IMR-90 (cell line): Measurements from ENCODE around the gene TTLL11. TPM values are rescaled to one million over a fixed set of nuclear protein-coding genes. Genes with fewer than 3 reads are reported as not detected.
A peak's percentile ranks its signal among the peaks of the same experiment; 100 is the strongest.

Experiments used
- ATAC-seq: fragments of 200-7000 bp; cut with Tn5 transposase; 2 replicates; pipeline ENCODE4 v1.9.1; 2020; ENCODE audit warnings: low read depth, mild to moderate bottlenecking, moderate library complexity
- BruUV-seq: library from RNA; stranded (reverse); fragments of 400-500 nt; replicated peaks from 2 replicates; lab custom pipeline; 2021; lab: Mats Ljungman, UMichigan
- CTCF ChIA-PET: fragments of 300-600 bp; formaldehyde crosslinking; extraction: SDS; loops from one replicate; lab custom pipeline; 2021; ENCODE audit warnings: antibody characterized with exemption; lab: Yijun Ruan, JAX
- POLR2A ChIA-PET: fragments of 300-600 bp; sonication (Branson Sonifier 250); formaldehyde crosslinking; loops from one replicate; lab custom pipeline; 2022; ENCODE audit warnings: antibody characterized with exemption; ENCODE audit not compliant: unreplicated experiment; lab: Charles Lee
- DNase-seq: peaks from one replicate; pipeline ENCODE4 v3.0.0; 2013
- H2AFZ ChIP-seq: replicated peaks from 2 replicates; pipeline ENCODE3; 2013; ENCODE audit warnings: low read length, mild to moderate bottlenecking; ENCODE audit not compliant: poor library complexity
- H2AK5ac ChIP-seq: 2 replicates; pipeline ENCODE4 v1.6.1; 2013; ENCODE audit warnings: low read depth, low read length, inconsistent platforms
- H2AK9ac ChIP-seq: replicated peaks from 2 replicates; pipeline ENCODE3; 2013; ENCODE audit warnings: mild to moderate bottlenecking, low read depth, low read length, moderate library complexity; ENCODE audit not compliant: poor library complexity
- H2BK120ac ChIP-seq: 2 replicates; pipeline ENCODE4 v1.6.1; 2013; ENCODE audit warnings: low read depth, low read length, inconsistent platforms
- H2BK15ac ChIP-seq: 3 replicates; pipeline ENCODE4 v1.6.1; 2013; ENCODE audit warnings: low read depth, low read length, inconsistent platforms
- H2BK20ac ChIP-seq: 2 replicates; pipeline ENCODE4 v1.6.1; 2013; ENCODE audit warnings: low read depth, mild to moderate bottlenecking, inconsistent platforms, low read length, moderate library complexity
- H2BK5ac ChIP-seq: 2 replicates; pipeline ENCODE4 v1.6.1; 2013; ENCODE audit warnings: mild to moderate bottlenecking, low read depth, low read length, inconsistent platforms; ENCODE audit not compliant: poor library complexity, severe bottlenecking
- H3K14ac ChIP-seq: replicated peaks from 2 replicates; pipeline ENCODE4 v1.6.1; 2013; ENCODE audit warnings: low read depth, low read length, inconsistent platforms
- H3K18ac ChIP-seq: 2 replicates; pipeline ENCODE4 v1.6.1; 2013; ENCODE audit warnings: low read depth, low read length, control low read depth
- H3K23ac ChIP-seq: 2 replicates; pipeline ENCODE4 v1.6.1; 2013; ENCODE audit warnings: low read depth, low read length, inconsistent platforms
- H3K27ac ChIP-seq: 2 replicates; pipeline ENCODE4 v1.5.1; 2013; ENCODE audit warnings: mild to moderate bottlenecking, control low read depth, low read length; ENCODE audit not compliant: insufficient read depth
- H3K27me3 ChIP-seq: 2 replicates; pipeline ENCODE4 v1.6.1; 2013; ENCODE audit warnings: low read length; ENCODE audit not compliant: control insufficient read depth, insufficient read depth
- H3K36me3 ChIP-seq: 2 replicates; pipeline ENCODE4 v1.6.1; 2013; ENCODE audit warnings: low read length, mixed read lengths; ENCODE audit not compliant: control insufficient read depth, insufficient read depth
- H3K4ac ChIP-seq: 2 replicates; pipeline ENCODE4 v1.6.1; 2013; ENCODE audit warnings: low read depth, low read length, inconsistent platforms
- H3K4me1 ChIP-seq: 2 replicates; pipeline ENCODE4 v1.6.1; 2013; ENCODE audit warnings: low read length, mixed read lengths; ENCODE audit not compliant: control insufficient read depth, insufficient read depth
- H3K4me2 ChIP-seq: 2 replicates; pipeline ENCODE4 v1.6.1; 2013; ENCODE audit warnings: low read depth, mild to moderate bottlenecking, control low read depth, low read length, moderate library complexity
- H3K4me3 ChIP-seq: 2 replicates; pipeline ENCODE4 v1.5.1; 2013; ENCODE audit warnings: low read depth, mild to moderate bottlenecking, control low read depth, low read length, moderate library complexity; ENCODE audit not compliant: insufficient read depth
- H3K56ac ChIP-seq: 2 replicates; pipeline ENCODE4 v1.6.1; 2013; ENCODE audit warnings: low read length, inconsistent platforms; ENCODE audit not compliant: insufficient read depth; ENCODE audit errors: extremely low read depth
- H3K79me1 ChIP-seq, 2 experiments: 2 replicates each; pipeline ENCODE4 v1.6.1; 2013; ENCODE audit warnings: low read length in 2 of 2, inconsistent platforms in 1 of 2, low read depth in 1 of 2
- H3K9ac ChIP-seq: 2 replicates; pipeline ENCODE4 v1.6.1; 2013; ENCODE audit warnings: low read depth, low read length, control low read depth
- H3K9me1 ChIP-seq: 2 replicates; pipeline ENCODE4 v1.6.1; 2013; ENCODE audit warnings: low read length, inconsistent platforms; ENCODE audit not compliant: insufficient read depth
- H3K9me3 ChIP-seq: 2 replicates; pipeline ENCODE4 v1.6.1; 2013; ENCODE audit warnings: low read length; ENCODE audit not compliant: control insufficient read depth, insufficient read depth
- H4K20me1 ChIP-seq: 2 replicates; pipeline ENCODE4 v1.6.1; 2013; ENCODE audit warnings: low read length, inconsistent platforms; ENCODE audit not compliant: insufficient read depth
- H4K5ac ChIP-seq: 2 replicates; pipeline ENCODE4 v1.6.1; 2013; ENCODE audit warnings: mild to moderate bottlenecking, low read depth, low read length, control low read depth
- H4K8ac ChIP-seq, 2 experiments: 2 replicates each; pipeline ENCODE4 v1.6.1; 2013; ENCODE audit warnings: low read depth in 2 of 2, low read length in 2 of 2, control low read depth in 1 of 2, inconsistent platforms in 1 of 2
- H4K91ac ChIP-seq: 2 replicates; pipeline ENCODE4 v1.6.1; 2013; ENCODE audit warnings: low read depth, low read length, inconsistent platforms; ENCODE audit not compliant: insufficient read depth
- CEBPB ChIP-seq: IDR thresholded peaks from 2 replicates; pipeline ENCODE4 v1.6.1; 2012; ENCODE audit warnings: low read depth, low read length, improper control_type of control experiment
- CTCF ChIP-seq: conservative IDR thresholded peaks from 2 replicates; pipeline ENCODE4 v1.5.1; 2012; ENCODE audit warnings: mild to moderate bottlenecking, low read depth, low read length, improper control_type of control experiment
- NFE2L2 ChIP-seq: fragments of 150-350 bp; IDR thresholded peaks from 2 replicates; pipeline ENCODE4 v1.6.1; 2016; ENCODE audit warnings: low read depth, mild to moderate bottlenecking, low read length
- POLR2A ChIP-seq: IDR thresholded peaks from 2 replicates; pipeline ENCODE4 v1.6.1; 2012; ENCODE audit warnings: mild to moderate bottlenecking, low read depth, low read length
- RAD21 ChIP-seq: IDR thresholded peaks from 2 replicates; pipeline ENCODE4 v1.6.1; 2012; ENCODE audit warnings: low read length, improper control_type of control experiment
- RFX5 ChIP-seq: IDR thresholded peaks from 2 replicates; pipeline ENCODE4 v1.8.0; 2012; ENCODE audit warnings: low read depth, mild to moderate bottlenecking, low read length, moderate library complexity
- USF2 ChIP-seq: fragments of 150-350 bp; IDR thresholded peaks from 2 replicates; pipeline ENCODE4 v1.6.1; 2017; ENCODE audit warnings: mild to moderate bottlenecking, antibody characterized with exemption, low read length, low read depth
- WGBS, 2 experiments: methylation state at CpG; one replicate each; pipeline versions ENCODE4 v1.1.5 to v1.1.7; 2013; ENCODE audit warnings: missing lambda C conversion rate in 2 of 2; ENCODE audit not compliant: insufficient read length in 1 of 2; ENCODE audit errors: extremely low coverage in 2 of 2; 5-methylcytosine and 5-hydroxymethylcytosine counted together
- dilution Hi-C: fragments of 300-500 bp; cut with HindIII; formaldehyde crosslinking; loops from one replicate; pipeline ENCODE4 v1.14.3; 2018; ENCODE audit warnings: low sequenced_read_pairs; ENCODE audit not compliant: unreplicated experiment
- in situ Hi-C: fragments of 300-500 bp; cut with MboI; formaldehyde crosslinking; loops from 3 replicates; pipeline ENCODE4 v1.14.3; 2019; ENCODE audit warnings: low sequenced_read_pairs, inconsistent platforms, mixed read lengths
- intact Hi-C: fragments of 100-400 bp; cut with micrococcal nuclease; formaldehyde crosslinking; loops from 2 replicates; pipeline ENCODE4 v1.10.0; 2022
- polyA plus RNA-seq, 3 experiments: library from polyadenylated mRNA; depleted of rRNA; stranded (reverse); fragments of >200 nt; gene quantifications; 2 replicates each; pipeline ENCODE4 v1.2.3, GENCODE V29; 2012; ENCODE audit warnings: low replicate concordance in 1 of 3
- total RNA-seq: library from RNA; depleted of rRNA; stranded (reverse); fragments of >200 nt; gene quantifications from 2 replicates; pipeline ENCODE4 v1.2.3, GENCODE V29; 2012

The TTLL11 gene
- total and polyA plus RNA-seq, 2 of the 4 experiments (the other 2 are of a cell fraction): 2.0 to 4.6 TPM

- TF ChIP-seq RAD21: no peak
- no peak for TF ChIP-seq POLR2A
- no peak for TF ChIP-seq CEBPB
- TF ChIP-seq RFX5: peak; percentile 38; the same call in 1 of the 2 replicates
- TF ChIP-seq USF2: no peak
- TF ChIP-seq CTCF: no peak
- TF ChIP-seq NFE2L2: no peak
- H4K91ac ChIP-seq: no peak overlapping the region
- no peak overlapping the region for H2BK5ac ChIP-seq
- no peak overlapping the region for H4K5ac ChIP-seq
- H3K9me1 ChIP-seq: peaks cover under 1% of the 10 kb centered on the region; the same call in 1 of the 2 replicates
- ATAC-seq (no peak), DNase-seq (no peak)
- no peak overlapping the region for H3K23ac ChIP-seq
- H3K4me1 ChIP-seq: peaks cover 3% of the 10 kb centered on the region; the same call in 1 of the 2 replicates
- POLR2A ChIA-PET: no interaction called here
- H3K79me1 ChIP-seq: 0 out of 4 replicates have a peak, but pooled peaks cover 0 to 7% of the 10 kb centered on the region in 2 experiments
- H2BK20ac ChIP-seq: no peak overlapping the region
- H4K8ac ChIP-seq: no peak overlapping the region
- H3K18ac ChIP-seq: no peak overlapping the region
- H3K14ac ChIP-seq: no peak overlapping the region
- no peak overlapping the region for H3K4me3 ChIP-seq
- H3K56ac ChIP-seq: no peak overlapping the region
- H3K4ac ChIP-seq: no peak overlapping the region
- H3K9me3 ChIP-seq: no peaks in the 10 kb centered on the region
- in situ Hi-C loops (no loop called here), dilution Hi-C loops (no loop called here), intact Hi-C loops (no loop called here)
- no peak overlapping the region for H3K9ac ChIP-seq
- no peak overlapping the region for H2AK9ac ChIP-seq
- H3K27me3 ChIP-seq: no peaks in the 10 kb centered on the region
- no peak overlapping the region for H2AFZ ChIP-seq
- no CpG with 5 or more reads among the region's 3 CpGs for WGBS, 2 experiments
- CTCF ChIA-PET: no interaction called here
- BruUV-seq: no TSS peak
- H4K20me1 ChIP-seq: no peaks in the 10 kb centered on the region
- H3K36me3 ChIP-seq: peaks cover 2% of the 10 kb centered on the region; the same call in 1 of the 2 replicates
- no peak overlapping the region for H3K27ac ChIP-seq
- no peak overlapping the region for H3K4me2 ChIP-seq
- H2BK120ac ChIP-seq: no peak overlapping the region
- no peak overlapping the region for H2BK15ac ChIP-seq
- H2AK5ac ChIP-seq: no peak overlapping the region
Observed at GRCh38 chr9:122029898-122030297, 63.2 kb downstream of the TTLL11 start.
